GM12878 (cell line): ENCODE data around the gene FIG4. TPM values are rescaled to one million over a fixed set of nuclear protein-coding genes. Genes with fewer than 3 reads are reported as not detected.

ENCODE experiments used
- ATAC-seq: fragments of 200-7000 bp; cut with Tn5 transposase; 3 replicates; pipeline ENCODE4 v1.9.1; 2020; ENCODE audit warnings: mild to moderate bottlenecking, moderate library complexity
- BruUV-seq: library from RNA; stranded (reverse); fragments of 400-500 nt; replicated peaks from 2 replicates; lab custom pipeline; 2021; lab: Mats Ljungman, UMichigan
- CTCF ChIA-PET: fragments of 300-600 bp; sonication (Branson Sonifier 250); formaldehyde crosslinking; extraction: SDS; loops from one replicate; lab custom pipeline; 2021; ENCODE audit warnings: inconsistent platforms; lab: Yijun Ruan, JAX
- POLR2A ChIA-PET: fragments of 350-600 bp; formaldehyde crosslinking; extraction: SDS; loops from one replicate; lab custom pipeline; 2021; ENCODE audit warnings: inconsistent platforms; lab: Charles Lee
- RAD21 ChIA-PET: fragments of 300-600 bp; sonication (Branson Sonifier 250); formaldehyde crosslinking; loops from one replicate; lab custom pipeline; 2023; ENCODE audit warnings: antibody characterized with exemption; ENCODE audit not compliant: unreplicated experiment; lab: Charles Lee
- SMC1A ChIA-PET: fragments of 300-600 bp; sonication (Branson Sonifier 250); formaldehyde crosslinking; loops from one replicate; lab custom pipeline; 2023; ENCODE audit not compliant: unreplicated experiment, uncharacterized antibody; lab: Charles Lee
- DNase-seq: peaks from one replicate; pipeline ENCODE4 v3.0.0-alpha.2; 2011; ENCODE audit warnings: low read depth, low spot score
- FAIRE-seq: peaks from 3 replicates; lab custom pipeline; 2011; peaks lifted over from hg19 to GRCh38; lab: Jason Lieb, UNC
- H2AFZ ChIP-seq: 2 replicates; pipeline ENCODE4 v1.6.0; 2011; ENCODE audit warnings: low read depth, low read length, control low read depth; ENCODE audit not compliant: control insufficient read depth
- H3K27ac ChIP-seq: 2 replicates; pipeline ENCODE4 v1.5.1; 2011; ENCODE audit warnings: control low read depth; ENCODE audit not compliant: control insufficient read depth, insufficient read depth
- H3K27me3 ChIP-seq, 2 experiments: replicated peaks in 1 of 2; 2 replicates each; pipeline versions ENCODE4 v1.6.0 to v1.6.1; 2011; ENCODE audit warnings: low read length in 1 of 2; ENCODE audit not compliant: control insufficient read depth in 2 of 2, insufficient read depth in 2 of 2
- H3K36me3 ChIP-seq, 2 experiments: 2 replicates each; pipeline ENCODE4 v1.5.1; 2011; ENCODE audit warnings: low read length in 1 of 2; ENCODE audit not compliant: control insufficient read depth in 2 of 2, insufficient read depth in 2 of 2
- H3K4me1 ChIP-seq: 2 replicates; pipeline ENCODE4 v1.6.1; 2011; ENCODE audit warnings: mild to moderate bottlenecking, low read length, moderate library complexity, mixed read lengths; ENCODE audit not compliant: control insufficient read depth, insufficient read depth
- H3K4me2 ChIP-seq: 2 replicates; pipeline ENCODE4 v1.6.0; 2011; ENCODE audit warnings: control low read depth; ENCODE audit not compliant: control insufficient read depth, insufficient read depth
- H3K4me3 ChIP-seq: fragments of 200-600 bp; sonication (generic); 2 replicates; pipeline ENCODE4 v1.5.1; 2016
- H3K79me2 ChIP-seq: 2 replicates; pipeline ENCODE4 v1.6.0; 2011; ENCODE audit warnings: low read length; ENCODE audit not compliant: control insufficient read depth, insufficient read depth
- H3K9ac ChIP-seq: 2 replicates; pipeline ENCODE4 v1.8.0; 2011; ENCODE audit warnings: low read length, control low read depth, mixed read lengths; ENCODE audit not compliant: control insufficient read depth, insufficient read depth
- H3K9me3 ChIP-seq: replicated peaks from 3 replicates; pipeline ENCODE4 v1.5.1; 2011; ENCODE audit warnings: mild to moderate bottlenecking, low read length; ENCODE audit not compliant: control insufficient read depth, insufficient read depth
- H4K20me1 ChIP-seq: 2 replicates; pipeline ENCODE4 v1.6.0; 2011; ENCODE audit not compliant: control insufficient read depth, insufficient read depth
- BMI1 ChIP-seq: fragments of 450-650 bp; IDR thresholded peaks from 2 replicates; pipeline ENCODE4 v1.6.1; 2016; ENCODE audit warnings: mild to moderate bottlenecking, moderate library complexity, borderline replicate concordance
- CEBPB ChIP-seq, 2 experiments: fragments of 150-350 bp in 1 of 2; IDR thresholded peaks; 2 replicates each; pipeline ENCODE4 v1.6.1; 2012 to 2014; ENCODE audit warnings: low read depth in 2 of 2, low read length in 2 of 2, borderline replicate concordance in 1 of 2, inconsistent platforms in 1 of 2
- GABPA ChIP-seq: IDR thresholded peaks from 2 replicates; pipeline ENCODE4 v1.6.1; 2014; ENCODE audit warnings: antibody characterized with exemption, low read depth, mild to moderate bottlenecking, inconsistent platforms
- RB1 ChIP-seq: fragments of 450-650 bp; formaldehyde crosslinking; IDR thresholded peaks from 2 replicates; pipeline ENCODE4 v1.6.1; 2017; ENCODE audit warnings: mild to moderate bottlenecking, borderline replicate concordance
- SIX5 ChIP-seq: IDR thresholded peaks from 2 replicates; pipeline ENCODE4 v1.6.1; 2011; ENCODE audit warnings: mild to moderate bottlenecking, low read depth, low read length, moderate library complexity; ENCODE audit not compliant: severe bottlenecking
- SMAD1 ChIP-seq: fragments of 450-650 bp; IDR thresholded peaks from 2 replicates; pipeline ENCODE4 v1.6.1; 2018; ENCODE audit warnings: mild to moderate bottlenecking, low read depth; ENCODE audit not compliant: partially characterized antibody
- SMARCA5 ChIP-seq: fragments of 450-650 bp; IDR thresholded peaks from 2 replicates; pipeline ENCODE4 v1.6.1; 2017; ENCODE audit warnings: mild to moderate bottlenecking
- ZBED1 ChIP-seq: IDR thresholded peaks from 2 replicates; pipeline ENCODE4 v1.6.1; 2016; ENCODE audit warnings: borderline replicate concordance
- ZNF622 ChIP-seq: fragments of 450-650 bp; IDR thresholded peaks from 2 replicates; pipeline ENCODE4 v1.6.1; 2017; ENCODE audit warnings: mild to moderate bottlenecking, inconsistent platforms
- WGBS: methylation state at CpG from one replicate; pipeline ENCODE4 v1.1.6; 2016; ENCODE audit warnings: low lambda C conversion rate; ENCODE audit not compliant: insufficient replicate concordance, insufficient coverage; ENCODE audit errors: missing lambda C conversion rate; 5-methylcytosine and 5-hydroxymethylcytosine counted together
- in situ Hi-C: fragments of 300-500 bp; cut with MboI; formaldehyde crosslinking; loops from 9 replicates; pipeline ENCODE4 v1.14.3; 2018; ENCODE audit warnings: mixed read lengths
- intact Hi-C: fragments of 100-400 bp; cut with micrococcal nuclease; formaldehyde crosslinking; loops from one replicate; pipeline ENCODE4 v1.14.2; 2022; ENCODE audit not compliant: unreplicated experiment
- polyA plus RNA-seq, 11 experiments: library from polyadenylated mRNA; depleted of rRNA in 4 of 11; unstranded in 6 of 11; stranded (reverse) in 5 of 11; fragments of >200 nt; fragmentation: Nextera tagmentation in 4 of 11; fragmentation: Illumina TruSeq in 1 of 11; extraction: Ambion mirVana in 4 of 11; extraction: Trizol in 1 of 11; gene quantifications; 1 replicate in 1 of 11; 2 replicates in 10 of 11; pipeline versions ENCODE4 v1.2.1 to v1.2.3, GENCODE V29; 2011 to 2016; ENCODE audit warnings: inconsistent platforms in 2 of 11, missing spikeins in 2 of 11, low read depth in 1 of 11
- total RNA-seq, 4 experiments: library from RNA; depleted of rRNA in 3 of 4; stranded (reverse); fragments of >200 nt in 3 of 4; fragmentation: Illumina TruSeq in 1 of 4; extraction: Trizol in 1 of 4; gene quantifications; 2 replicates each; pipeline versions ENCODE4 v1.2.1 to v1.2.3, GENCODE V29; 2013 to 2021
- TF ChIP-seq, protein P1 (sequence below): fragments of 450-650 bp; IDR thresholded peaks from 2 replicates; pipeline ENCODE4 v1.6.1; 2017; ENCODE audit warnings: low read depth, mild to moderate bottlenecking, moderate library complexity

Gene FIG4
- total and polyA plus RNA-seq, 10 of the 15 experiments (the other 5 are each of a cell fraction or from before 2014, with no cell fraction given) = 3.8 to 23.2 (median 11.8) TPM

DNA sequence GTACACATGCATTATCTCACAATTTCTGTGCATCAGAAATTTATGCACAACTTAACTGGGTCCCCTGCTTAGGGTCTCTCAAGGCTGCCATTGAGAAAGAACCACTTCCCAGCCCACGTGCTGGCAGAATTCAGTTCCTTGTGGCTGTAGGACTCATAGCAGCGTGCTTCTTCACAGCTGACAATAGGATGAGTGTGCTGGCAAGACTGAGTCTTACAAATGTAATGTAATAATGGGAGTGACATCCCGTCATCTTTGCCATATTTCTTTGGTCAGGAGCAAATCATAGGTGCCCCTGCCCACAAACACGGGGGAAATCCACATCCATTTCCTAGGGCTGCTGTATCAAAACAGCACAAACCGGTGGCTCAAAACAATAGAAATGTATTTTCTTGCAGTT is 77.4 kb downstream of the FIG4 start:
- ChIA-PET RAD21 (no interaction called here), CTCF (no interaction called here), POLR2A (no interaction called here), SMC1A (no interaction called here)
- FAIRE-seq (no peak), ATAC-seq (no peak), DNase-seq (no peak)
- no peak overlapping the region for H3K27ac ChIP-seq
- no peaks in the 10 kb centered on the region for H4K20me1 ChIP-seq
- no peak overlapping the region for H3K4me3 ChIP-seq
- no peak overlapping the region for H3K9ac ChIP-seq
- no peak overlapping the region for H2AFZ ChIP-seq
- no TSS peak for BruUV-seq
- intact Hi-C loops = no loop called here
- TF ChIP-seq ZNF622 (no peak), CEBPB (IDR thresholded peaks at IDR 0.05; ENCODE audit: borderline replicate concordance in 1 of 2, low read depth in 2 of 2, low read length in 2 of 2) (no peak), BMI1 (no peak), SIX5 (no peak), GABPA (no peak), SMAD1 (no peak), RB1 (no peak), SMARCA5 (no peak), ZBED1 (no peak)
- TF ChIP-seq, protein P1, sequence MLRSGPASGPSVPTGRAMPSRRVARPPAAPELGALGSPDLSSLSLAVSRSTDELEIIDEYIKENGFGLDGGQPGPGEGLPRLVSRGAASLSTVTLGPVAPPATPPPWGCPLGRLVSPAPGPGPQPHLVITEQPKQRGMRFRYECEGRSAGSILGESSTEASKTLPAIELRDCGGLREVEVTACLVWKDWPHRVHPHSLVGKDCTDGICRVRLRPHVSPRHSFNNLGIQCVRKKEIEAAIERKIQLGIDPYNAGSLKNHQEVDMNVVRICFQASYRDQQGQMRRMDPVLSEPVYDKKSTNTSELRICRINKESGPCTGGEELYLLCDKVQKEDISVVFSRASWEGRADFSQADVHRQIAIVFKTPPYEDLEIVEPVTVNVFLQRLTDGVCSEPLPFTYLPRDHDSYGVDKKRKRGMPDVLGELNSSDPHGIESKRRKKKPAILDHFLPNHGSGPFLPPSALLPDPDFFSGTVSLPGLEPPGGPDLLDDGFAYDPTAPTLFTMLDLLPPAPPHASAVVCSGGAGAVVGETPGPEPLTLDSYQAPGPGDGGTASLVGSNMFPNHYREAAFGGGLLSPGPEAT = no peak
- no peak overlapping the region for H3K4me2 ChIP-seq
- H3K79me2 ChIP-seq = no peaks in the 10 kb centered on the region
- in situ Hi-C loops = no loop called here
- H3K36me3 ChIP-seq = peaks cover 0 to 2% of the 10 kb centered on the region in 2 experiments; a peak in 1 of 4 replicates
- H3K4me1 ChIP-seq = peaks cover 21% of the 10 kb centered on the region
- no peaks in the 10 kb centered on the region for H3K9me3 ChIP-seq
- no peaks in the 10 kb centered on the region for H3K27me3 ChIP-seq
- WGBS = 47% methylated on average over 5 of the region's 5 CpGs
